Skeletal muscle satellite cell (primary cell): ENCODE results near the gene ARHGAP19.
A peak's percentile ranks its signal among the peaks of the same experiment; 100 is the strongest.

Experiments used
- H3K27me3 ChIP-seq: 2 replicates; pipeline ENCODE4 v1.7.0; 2013; ENCODE audit warnings: low read length; ENCODE audit not compliant: control insufficient read depth, insufficient read depth
- H3K36me3 ChIP-seq: 2 replicates; pipeline ENCODE4 v1.7.0; 2013; ENCODE audit warnings: mild to moderate bottlenecking, control low read depth, low read length; ENCODE audit not compliant: insufficient read depth
- H3K4me1 ChIP-seq: 2 replicates; pipeline ENCODE4 v1.7.0; 2013; ENCODE audit warnings: low read length; ENCODE audit not compliant: control insufficient read depth, insufficient read depth
- H3K4me2 ChIP-seq: 2 replicates; pipeline ENCODE4 v1.7.0; 2013; ENCODE audit warnings: mild to moderate bottlenecking, low read length
- H3K4me3 ChIP-seq: 2 replicates; pipeline ENCODE4 v1.7.0; 2013; ENCODE audit warnings: low read length
- H3K9ac ChIP-seq: 2 replicates; pipeline ENCODE4 v1.7.0; 2013; ENCODE audit warnings: mild to moderate bottlenecking, low read depth, low read length, moderate library complexity
- H3K9me3 ChIP-seq: replicated peaks from 2 replicates; pipeline ENCODE4 v1.7.0; 2013; ENCODE audit warnings: mild to moderate bottlenecking, control low read depth, low read length

ARHGAP19 gene

GRCh38 chr10:97332591-97333350 lies 40.3 kb upstream of the ARHGAP19 start:
- no peaks in the 10 kb centered on the region for H3K36me3 ChIP-seq
- H3K4me2 ChIP-seq = peak overlapping the region; percentile 93
- H3K4me3 ChIP-seq = peak overlapping the region; percentile 99
- no peaks in the 10 kb centered on the region for H3K9me3 ChIP-seq
- H3K9ac ChIP-seq = peak overlapping the region; percentile 100
- peaks cover 21% of the 10 kb centered on the region for H3K4me1 ChIP-seq
- peaks cover 13% of the 10 kb centered on the region for H3K27me3 ChIP-seq

- Histone ChIP-seq H3K36me3 (no peaks in the 10 kb centered on the region), H3K4me2 (peak overlapping the region; percentile 93), H3K9ac (no peak overlapping the region), H3K4me3 (no peak overlapping the region), H3K4me1 (peaks cover 21% of the 10 kb centered on the region), H3K27me3 (no peaks in the 10 kb centered on the region), H3K9me3 (no peaks in the 10 kb centered on the region)
Measured at GRCh38 chr10:97331153-97331703, 38.8 kb upstream of the ARHGAP19 start.

- H3K9me3 ChIP-seq = no peaks in the 10 kb centered on the region
Measured at GRCh38 chr10:97329766-97330165, 37.3 kb upstream of the ARHGAP19 start.

GRCh38 chr10:97328646-97329453 lies 36.4 kb upstream of the ARHGAP19 start:
- Histone ChIP-seq H3K4me3 (no peak overlapping the region), H3K4me2 (no peak overlapping the region), H3K36me3 (no peaks in the 10 kb centered on the region), H3K27me3 (no peaks in the 10 kb centered on the region), H3K9ac (no peak overlapping the region), H3K9me3 (no peaks in the 10 kb centered on the region), H3K4me1 (peaks cover 21% of the 10 kb centered on the region)

More at GRCh38 chr10:97329766-97330165, 37.3 kb upstream of the ARHGAP19 start:
- peaks cover 21% of the 10 kb centered on the region for H3K4me1 ChIP-seq
- H3K27me3 ChIP-seq = no peaks in the 10 kb centered on the region
- H3K36me3 ChIP-seq = no peaks in the 10 kb centered on the region
- no peak overlapping the region for H3K9ac ChIP-seq
- no peak overlapping the region for H3K4me3 ChIP-seq
- no peak overlapping the region for H3K4me2 ChIP-seq

- no peaks in the 10 kb centered on the region for H3K9me3 ChIP-seq
- peaks cover 13% of the 10 kb centered on the region for H3K4me1 ChIP-seq
- H3K4me2 ChIP-seq = no peak overlapping the region
- no peaks in the 10 kb centered on the region for H3K27me3 ChIP-seq
- no peak overlapping the region for H3K4me3 ChIP-seq
- no peak overlapping the region for H3K9ac ChIP-seq
- H3K36me3 ChIP-seq = no peaks in the 10 kb centered on the region
Measured at GRCh38 chr10:97327348-97328294, 35.2 kb upstream of the ARHGAP19 start.

GRCh38 chr10:97325754-97326153 lies 33.3 kb upstream of the ARHGAP19 start:
- no peaks in the 10 kb centered on the region for H3K27me3 ChIP-seq
- no peaks in the 10 kb centered on the region for H3K9me3 ChIP-seq
- peaks cover 7% of the 10 kb centered on the region for H3K4me1 ChIP-seq
- no peak overlapping the region for H3K9ac ChIP-seq
- no peak overlapping the region for H3K4me3 ChIP-seq
- H3K4me2 ChIP-seq = no peak overlapping the region
- no peaks in the 10 kb centered on the region for H3K36me3 ChIP-seq

GRCh38 chr10:97323501-97323900 lies 31.1 kb upstream of the ARHGAP19 start:
- Histone ChIP-seq H3K27me3 (peaks cover 3% of the 10 kb centered on the region), H3K9ac (no peak overlapping the region), H3K36me3 (no peaks in the 10 kb centered on the region), H3K9me3 (no peaks in the 10 kb centered on the region), H3K4me2 (no peak overlapping the region), H3K4me1 (peaks cover 17% of the 10 kb centered on the region), H3K4me3 (no peak overlapping the region)

GRCh38 chr10:97321804-97322190 lies 29.4 kb upstream of the ARHGAP19 start:
- Histone ChIP-seq H3K4me3 (no peak overlapping the region), H3K4me1 (peaks cover 17% of the 10 kb centered on the region), H3K4me2 (no peak overlapping the region), H3K27me3 (peaks cover 3% of the 10 kb centered on the region), H3K9ac (no peak overlapping the region), H3K36me3 (no peaks in the 10 kb centered on the region), H3K9me3 (no peaks in the 10 kb centered on the region)

GRCh38 chr10:97321032-97321803 lies 28.8 kb upstream of the ARHGAP19 start:
- Histone ChIP-seq H3K4me2 (peak overlapping the region; percentile 89), H3K36me3 (no peaks in the 10 kb centered on the region), H3K27me3 (peaks cover 3% of the 10 kb centered on the region), H3K9ac (peak overlapping the region; percentile 32), H3K9me3 (no peaks in the 10 kb centered on the region), H3K4me1 (peaks cover 17% of the 10 kb centered on the region), H3K4me3 (peak overlapping the region; percentile 86)

GRCh38 chr10:97320480-97321031 lies 28.1 kb upstream of the ARHGAP19 start:
- peak overlapping the region; percentile 86 for H3K4me3 ChIP-seq
- peaks cover 17% of the 10 kb centered on the region for H3K4me1 ChIP-seq
- H3K4me2 ChIP-seq = peak overlapping the region; percentile 89
- peak overlapping the region; percentile 95 for H3K9ac ChIP-seq
- H3K36me3 ChIP-seq = no peaks in the 10 kb centered on the region
- peaks cover 5% of the 10 kb centered on the region for H3K27me3 ChIP-seq
- H3K9me3 ChIP-seq = no peaks in the 10 kb centered on the region
